Activated CD8-positive, alpha-beta T cell treated with anti-CD3 and anti-CD28 coated beads for 36 hours (primary cell): ENCODE data around the gene URM1. TPM values are rescaled to one million over a fixed set of nuclear protein-coding genes. Genes with fewer than 3 reads are reported as not detected.

ENCODE experiments used
- microRNA-seq: library from miRNA; unstranded; fragments of <30 nt; microRNA quantifications from one replicate; pipeline ENCODE4 v1.2.0, GENCODE V29; 2022; ENCODE audit warnings: borderline microRNAs expressed, borderline replicate concordance
- total RNA-seq, 2 experiments: library from RNA; stranded (reverse); gene quantifications; one replicate each; pipeline ENCODE4 v1.2.3, GENCODE V29; 2021

Gene URM1
- total RNA-seq, 2 experiments from 2014 or later: 56.3 to 60.2 TPM

Small RNA genes lying within 50 kb of the gene (microRNA-seq; reads per million reads assigned to microRNA genes)
- not detected for gene MIR219B

Other genes starting within 250 kb of the URM1 start
- 10 to 100 TPM; 40.8 to 49.5 TPM for gene PTGES2, start 243.6 kb upstream of the URM1 start, total RNA-seq
- not detected for gene LCN2, start 221.9 kb upstream of the URM1 start, total RNA-seq
- 100 to 1,000 TPM; 127 to 132 TPM for gene BBLN, start 211.1 kb upstream of the URM1 start, total RNA-seq
- gene CIZ1, start 179.8 kb upstream of the URM1 start, total RNA-seq: 10 to 100 TPM; 75.7 to 77.1 TPM
- under 1 TPM; 0.36 to 0.59 TPM for gene DNM1, start 168.0 kb upstream of the URM1 start, total RNA-seq
- 10 to 100 TPM; 29.8 to 34.6 TPM for gene GOLGA2, start 95.4 kb upstream of the URM1 start, total RNA-seq
- 10 to 100 TPM; 12.4 to 13.3 TPM for gene SWI5, start 95.1 kb upstream of the URM1 start, total RNA-seq
- 10 to 100 TPM; 29.7 to 30.1 TPM for gene TRUB2, start 48.9 kb upstream of the URM1 start, total RNA-seq
- 10 to 100 TPM; 31.9 to 33.5 TPM for gene COQ4, start 48.5 kb upstream of the URM1 start, total RNA-seq
- gene SLC27A4, start 30.8 kb upstream of the URM1 start, total RNA-seq: 10 to 100 TPM; 10.5 to 11.2 TPM
- 1 to 10 TPM; 3.3 to 3.5 TPM for gene CERCAM, start 49.5 kb downstream of the URM1 start, total RNA-seq
- 10 to 100 TPM; 79.3 to 83.6 TPM for gene ODF2, start 84.6 kb downstream of the URM1 start, total RNA-seq
- 10 to 100 TPM; 46.8 to 48.2 TPM for gene GLE1, start 133.3 kb downstream of the URM1 start, total RNA-seq
- 100 to 1,000 TPM; 178 to 183 TPM for gene SPTAN1, start 181.2 kb downstream of the URM1 start, total RNA-seq